AG04449 (cell line): ENCODE measurements around the gene NAT14.

ENCODE experiments used
- CTCF ChIA-PET: fragments of 350-600 bp; formaldehyde crosslinking; extraction: SDS; loops from one replicate; lab custom pipeline; 2021; ENCODE audit warnings: antibody characterized with exemption; lab: Yijun Ruan, JAX
- POLR2A ChIA-PET: fragments of 400-600, 350-600 bp; formaldehyde crosslinking; extraction: SDS; loops from one replicate; lab custom pipeline; 2020; ENCODE audit warnings: antibody characterized with exemption, inconsistent platforms; lab: Yijun Ruan, JAX
- DNase-seq: peaks from one replicate; pipeline ENCODE4 v3.0.0-alpha.2; 2010; ENCODE audit warnings: low read depth, low spot score
- H3K4me3 ChIP-seq: 2 replicates; pipeline ENCODE4 v1.5.1; 2011; ENCODE audit warnings: low read depth, mild to moderate bottlenecking, control low read depth, low read length
- TF ChIP-seq, protein P1 (sequence below): IDR thresholded peaks from one replicate; pipeline ENCODE4 v1.5.1; 2011; ENCODE audit warnings: mild to moderate bottlenecking, moderate library complexity, low read length, control low read depth, inconsistent platforms; ENCODE audit not compliant: insufficient read depth; ENCODE audit errors: missing control alignments

The NAT14 gene

DNA sequence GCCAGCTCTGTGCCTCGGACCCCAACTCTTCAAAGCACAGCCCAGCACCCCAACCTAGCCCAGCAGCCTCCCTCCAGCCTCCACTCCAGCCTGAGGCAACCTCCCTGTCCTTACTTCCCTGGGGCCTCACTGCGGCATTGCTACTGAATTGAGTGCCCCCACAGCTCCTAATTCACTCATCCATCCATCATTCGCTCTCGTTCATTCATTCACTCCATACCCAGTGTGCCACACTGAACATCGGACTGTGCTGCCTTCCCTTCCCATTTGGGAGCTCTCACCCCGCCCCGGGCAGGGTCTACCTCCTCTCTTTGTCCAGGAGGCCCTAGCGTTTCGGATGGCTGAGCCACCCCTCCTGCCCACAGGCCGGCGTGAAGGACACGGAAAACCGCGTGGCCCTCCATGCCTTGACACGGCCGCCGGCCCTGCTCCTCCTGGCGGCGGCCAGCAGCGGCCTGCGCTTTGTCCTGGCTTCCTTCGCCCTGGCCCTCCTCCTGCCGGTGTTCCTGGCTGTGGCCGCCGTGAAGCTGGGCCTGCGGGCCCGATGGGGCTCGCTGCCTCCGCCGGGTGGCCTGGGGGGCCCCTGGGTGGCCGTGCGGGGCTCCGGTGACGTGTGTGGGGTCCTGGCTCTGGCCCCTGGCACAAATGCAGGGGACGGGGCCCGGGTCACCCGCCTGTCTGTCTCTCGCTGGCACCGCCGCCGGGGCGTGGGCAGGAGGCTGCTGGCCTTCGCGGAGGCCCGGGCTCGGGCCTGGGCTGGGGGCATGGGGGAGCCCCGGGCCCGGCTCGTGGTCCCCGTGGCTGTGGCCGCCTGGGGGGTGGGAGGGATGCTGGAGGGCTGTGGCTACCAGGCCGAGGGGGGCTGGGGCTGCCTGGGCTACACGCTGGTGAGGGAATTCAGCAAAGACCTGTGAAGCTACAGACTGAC is 1.3 kb downstream of the NAT14 start:
- DNase-seq, result no peak
- ChIA-PET POLR2A (interaction anchor here (0.9 to 5.2 kb wide), 10 partner anchors 9 to 168 kb away, joined by 3 to 44 read pairs (median 4); partner anchors contain the start of genes ISOC2, U2AF2, UBE2S and ZNF628), CTCF (interaction anchor here (0.6 to 17.6 kb wide), 9 partner anchors 8 to 167 kb away, joined by 3 to 173 read pairs (median 5); no protein-coding TSS in a partner anchor)
- peak overlapping the region; percentile 76 for H3K4me3 ChIP-seq
- TF ChIP-seq, protein P1, sequence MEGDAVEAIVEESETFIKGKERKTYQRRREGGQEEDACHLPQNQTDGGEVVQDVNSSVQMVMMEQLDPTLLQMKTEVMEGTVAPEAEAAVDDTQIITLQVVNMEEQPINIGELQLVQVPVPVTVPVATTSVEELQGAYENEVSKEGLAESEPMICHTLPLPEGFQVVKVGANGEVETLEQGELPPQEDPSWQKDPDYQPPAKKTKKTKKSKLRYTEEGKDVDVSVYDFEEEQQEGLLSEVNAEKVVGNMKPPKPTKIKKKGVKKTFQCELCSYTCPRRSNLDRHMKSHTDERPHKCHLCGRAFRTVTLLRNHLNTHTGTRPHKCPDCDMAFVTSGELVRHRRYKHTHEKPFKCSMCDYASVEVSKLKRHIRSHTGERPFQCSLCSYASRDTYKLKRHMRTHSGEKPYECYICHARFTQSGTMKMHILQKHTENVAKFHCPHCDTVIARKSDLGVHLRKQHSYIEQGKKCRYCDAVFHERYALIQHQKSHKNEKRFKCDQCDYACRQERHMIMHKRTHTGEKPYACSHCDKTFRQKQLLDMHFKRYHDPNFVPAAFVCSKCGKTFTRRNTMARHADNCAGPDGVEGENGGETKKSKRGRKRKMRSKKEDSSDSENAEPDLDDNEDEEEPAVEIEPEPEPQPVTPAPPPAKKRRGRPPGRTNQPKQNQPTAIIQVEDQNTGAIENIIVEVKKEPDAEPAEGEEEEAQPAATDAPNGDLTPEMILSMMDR, result no peak

DNA sequence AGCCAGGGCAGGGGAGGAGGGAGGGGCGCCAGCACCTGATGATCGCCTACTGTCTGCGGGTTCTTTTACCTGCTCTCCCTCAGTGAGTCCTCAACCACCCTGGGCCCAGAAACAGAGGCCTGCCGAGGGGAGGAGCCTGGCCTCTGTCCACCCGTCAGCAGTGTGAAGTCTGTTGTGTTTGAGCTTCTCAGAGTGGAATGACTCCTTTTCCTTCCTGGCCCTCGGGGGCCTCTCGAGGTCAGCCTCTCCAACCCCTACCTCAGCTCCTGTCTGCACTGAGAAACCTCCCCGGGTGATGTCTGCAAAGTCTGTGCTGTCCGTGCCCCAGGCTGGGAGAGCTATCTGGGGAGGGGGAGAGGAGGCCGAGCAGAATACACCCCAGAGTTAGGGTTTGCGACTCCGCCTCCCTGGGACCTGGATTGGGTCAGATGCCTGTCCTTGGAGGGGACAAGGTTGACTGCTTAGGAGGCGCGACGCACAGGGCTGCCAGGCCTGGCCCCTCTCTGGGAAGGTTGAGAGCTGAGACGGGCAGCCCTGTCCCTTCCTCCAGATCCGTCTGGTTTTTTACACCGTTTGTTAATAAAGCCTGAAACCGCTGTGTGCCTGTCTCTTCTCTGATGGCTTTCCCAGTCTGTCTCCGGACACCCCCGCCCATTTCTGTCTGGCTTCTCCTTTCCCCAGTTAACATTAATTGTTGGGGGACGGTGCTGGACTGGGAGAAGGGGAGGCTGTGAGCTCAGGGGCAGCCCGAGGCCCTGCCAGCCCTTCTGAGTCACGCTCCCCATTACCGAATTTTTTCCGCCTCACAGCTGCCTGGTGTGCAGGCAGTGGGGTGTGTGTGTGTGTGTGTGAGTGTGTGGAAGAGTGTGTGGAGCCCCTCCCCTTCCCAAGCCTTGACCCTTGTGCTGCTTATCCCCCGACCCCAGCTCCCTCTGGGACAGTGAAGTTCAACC is 2.3 kb downstream of the NAT14 start:
- H3K4me3 ChIP-seq, result peak overlapping the region; percentile 44
- ChIA-PET CTCF (interaction anchor here (0.6 to 17.6 kb wide), 10 partner anchors 7 to 166 kb away, joined by 3 to 173 read pairs (median 5); no protein-coding TSS in a partner anchor), POLR2A (interaction anchor here (0.6 to 5.2 kb wide), 14 partner anchors 9 to 346 kb away, joined by 3 to 44 read pairs (median 4); partner anchors contain the start of genes ISOC2, U2AF2, UBE2S and ZNF580)
- TF ChIP-seq, protein P1, result no peak
- peak; percentile 87 for DNase-seq

DNA sequence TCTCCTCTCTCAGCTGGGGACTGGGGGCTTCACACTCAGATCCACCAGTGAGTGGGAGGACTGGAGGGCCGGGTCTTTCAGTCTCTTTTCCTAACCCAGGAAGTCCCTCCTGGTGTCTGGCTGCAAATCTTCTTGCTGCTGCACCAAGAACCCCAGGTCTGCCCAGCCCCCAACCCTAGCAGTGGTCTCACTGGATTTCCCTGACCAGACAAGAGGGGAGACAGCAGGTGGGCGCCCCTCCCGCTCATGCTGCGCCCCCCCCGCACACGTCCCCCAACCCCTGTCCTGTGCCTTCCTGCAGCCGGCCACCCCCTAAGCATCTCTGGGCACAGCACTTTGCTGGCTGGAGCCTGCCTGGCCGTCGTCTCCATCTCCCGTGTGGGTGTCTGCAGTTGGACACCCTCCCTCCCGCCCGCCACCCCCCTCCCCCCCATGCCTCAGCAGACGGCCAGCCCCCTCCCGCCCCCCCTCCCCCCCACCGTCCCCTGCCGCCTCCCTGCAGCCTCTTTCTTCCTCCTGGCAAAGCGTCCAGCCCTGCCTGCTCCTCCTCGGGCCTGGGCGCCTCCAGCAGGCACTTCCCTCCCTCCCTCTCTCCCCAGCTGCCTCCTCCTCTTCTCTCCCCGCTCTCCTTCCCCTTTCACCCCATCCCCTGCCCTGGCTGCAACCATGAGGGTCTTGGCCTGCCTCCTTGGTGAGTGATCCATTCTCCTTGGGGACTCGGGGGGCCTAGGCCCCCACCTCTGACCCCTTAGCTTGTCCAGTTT is 3.1 kb downstream of the NAT14 start, which contains the start of gene SSC5D:
Gene SSC5D (plus strand): TSS at position 513 of the 764 bp plus-strand sequence. CDS start 154 bp downstream, at position 667.
- ChIA-PET POLR2A (interaction anchor here (0.5 to 5.2 kb wide), 10 partner anchors 8 to 208 kb away, joined by 3 to 44 read pairs (median 4); partner anchors contain the start of genes HSPBP1, U2AF2, UBE2S and ZNF628), CTCF (interaction anchor here (1.0 to 17.6 kb wide), 8 partner anchors 10 to 145 kb away, joined by 3 to 173 read pairs (median 5); no protein-coding TSS in a partner anchor)
- no peak for DNase-seq
- TF ChIP-seq, protein P1, result no peak
- H3K4me3 ChIP-seq, result peak within 1 kb of the TSS; percentile 59

DNA sequence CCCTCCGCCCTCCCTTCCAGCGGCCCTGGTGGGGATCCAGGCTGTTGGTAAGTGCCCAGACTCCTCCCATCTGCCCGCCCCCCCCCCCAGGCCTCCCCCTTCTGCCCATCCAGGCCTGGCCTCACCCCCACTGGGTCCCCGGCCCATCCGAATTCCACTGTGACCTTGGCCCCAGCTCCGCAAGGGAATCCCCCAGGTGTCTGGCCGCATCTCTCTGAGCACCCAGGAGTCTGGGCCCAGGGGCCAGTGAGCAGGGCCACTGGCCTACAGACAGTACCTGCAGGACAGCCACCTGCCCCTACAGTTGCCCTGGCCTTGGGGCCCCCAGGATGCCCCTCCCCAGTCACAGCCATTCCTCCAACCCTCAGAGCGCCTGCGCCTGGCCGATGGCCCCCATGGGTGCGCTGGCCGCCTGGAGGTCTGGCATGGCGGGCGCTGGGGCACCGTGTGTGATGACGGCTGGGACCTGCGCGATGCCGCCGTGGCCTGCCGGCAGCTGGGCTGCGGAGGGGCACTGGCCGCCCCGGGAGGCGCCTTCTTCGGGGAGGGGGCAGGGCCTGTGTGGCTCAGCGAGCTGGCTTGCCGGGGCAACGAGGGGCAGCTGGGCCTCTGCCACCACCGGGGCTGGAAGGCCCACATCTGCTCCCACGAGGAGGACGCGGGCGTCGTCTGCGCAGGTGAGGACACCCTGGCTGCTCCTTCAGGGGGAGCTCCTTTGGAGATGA is 4.2 kb downstream of the NAT14 start:
- TF ChIP-seq, protein P1, result no peak
- ChIA-PET POLR2A (interaction anchor here (0.5 to 5.2 kb wide), 4 partner anchors 12 to 209 kb away, joined by 3 to 44 read pairs (median 4); partner anchors contain the start of genes HSPBP1 and ZNF628), CTCF (interaction anchor here (1.0 to 17.6 kb wide), 6 partner anchors 15 to 371 kb away, joined by 3 to 173 read pairs (median 4); partner anchors contain the start of gene ZNF865)
- DNase-seq, result no peak
- peak overlapping the region; percentile 59 for H3K4me3 ChIP-seq
